HG02885 (cell line): ENCODE measurements around the gene PARN.
"Not testable (repeated sequence)": the region's sequence is repeated elsewhere in the genome, so short reads cannot be mapped to it uniquely, and the experiment has no call there.

Source experiments
- ATAC-seq: cut with Tn5 transposase; IDR thresholded peaks from one replicate; pipeline ENCODE4 v1.9.1; 2021; ENCODE audit warnings: mild to moderate bottlenecking; ENCODE audit not compliant: unreplicated experiment, poor library complexity

Gene PARN

GRCh38 chr16:14632693-14633569 is 2.9 kb upstream of the PARN start, which contains the start of gene BFAR:
Gene BFAR, plus strand, starts transcription at chr16:14632951. Its CDS starts 11,396 bp downstream, at chr16:14644347.
- peak; percentile 81 for ATAC-seq

DNA sequence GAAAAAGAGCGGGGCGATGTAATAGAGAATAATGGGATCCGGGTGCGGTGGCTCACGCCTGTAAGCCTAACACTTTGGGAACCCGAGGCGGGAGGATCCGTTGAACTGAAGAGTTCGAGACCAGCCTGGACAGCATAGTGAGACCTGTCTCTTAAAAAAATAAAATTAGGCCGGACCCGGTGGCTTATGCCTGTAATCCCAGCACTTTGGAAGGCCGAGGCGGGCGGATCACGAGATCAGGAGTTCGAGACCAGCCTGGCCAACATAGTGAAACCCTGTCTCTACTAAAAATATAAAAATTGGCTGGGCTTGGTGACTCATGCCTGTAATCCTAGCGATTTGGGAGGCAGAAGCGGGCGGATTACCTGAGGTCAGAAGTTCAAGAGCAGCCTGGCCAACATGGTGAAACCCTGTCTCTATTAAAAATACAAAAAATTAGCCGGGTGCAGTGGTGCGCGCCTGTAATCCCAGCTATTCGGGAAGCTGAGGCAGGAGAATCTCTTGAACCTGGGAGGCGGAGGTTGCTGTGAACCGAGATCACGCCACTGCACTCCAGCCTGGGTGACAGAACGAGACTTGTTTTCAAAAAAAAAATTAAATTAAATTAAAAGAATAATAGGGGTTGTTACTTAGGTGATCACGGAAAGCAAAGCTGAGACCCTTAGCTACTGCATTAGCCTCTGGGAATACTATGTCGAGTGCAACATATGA is 715 bp upstream of the PARN start:
- not testable (repeated sequence) for ATAC-seq

DNA sequence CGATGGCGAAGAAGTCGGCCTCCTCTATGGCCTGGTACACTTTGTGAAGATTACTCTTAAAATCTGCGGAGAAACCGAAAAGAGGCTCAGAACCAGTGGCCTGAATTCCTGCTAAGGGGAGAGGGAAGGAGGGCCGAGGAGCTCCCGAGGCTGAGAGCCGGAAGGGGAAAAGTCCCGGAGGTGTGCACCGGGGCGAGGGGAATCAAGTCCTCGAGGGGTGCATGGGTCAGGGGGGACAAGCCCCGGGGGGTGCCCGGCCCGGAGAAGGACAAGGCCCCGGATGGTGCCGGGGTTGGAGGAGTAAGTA is 495 bp downstream of the PARN start:
- no peak for ATAC-seq

- ATAC-seq, result no peak
Measured at GRCh38 chr16:14628806-14629611, 1.1 kb downstream of the PARN start.

DNA sequence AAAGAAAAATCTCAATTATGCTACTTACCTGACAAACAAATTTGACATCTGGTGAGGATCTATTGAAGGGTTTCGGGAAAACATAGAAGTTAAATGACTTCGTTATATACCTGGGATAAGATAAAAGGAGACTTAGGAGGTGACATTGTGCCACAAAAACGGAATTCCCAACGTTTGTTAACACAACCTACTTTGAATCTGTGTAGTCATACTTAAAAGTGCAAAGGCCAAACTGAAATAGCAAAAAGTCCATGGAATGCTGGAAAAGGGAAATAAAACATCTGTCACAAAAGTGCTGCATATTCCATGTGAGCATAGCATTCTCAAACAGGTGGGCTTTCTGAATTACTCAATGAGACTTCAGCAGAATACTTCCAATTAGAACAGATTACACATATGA is 3.0 kb downstream of the PARN start:
- ATAC-seq, result no peak

- no peak for ATAC-seq
Measured at GRCh38 chr16:14618566-14618965, 11.5 kb downstream of the PARN start.

GRCh38 chr16:14616280-14616679 is 13.8 kb downstream of the PARN start:
- ATAC-seq, result no peak

DNA sequence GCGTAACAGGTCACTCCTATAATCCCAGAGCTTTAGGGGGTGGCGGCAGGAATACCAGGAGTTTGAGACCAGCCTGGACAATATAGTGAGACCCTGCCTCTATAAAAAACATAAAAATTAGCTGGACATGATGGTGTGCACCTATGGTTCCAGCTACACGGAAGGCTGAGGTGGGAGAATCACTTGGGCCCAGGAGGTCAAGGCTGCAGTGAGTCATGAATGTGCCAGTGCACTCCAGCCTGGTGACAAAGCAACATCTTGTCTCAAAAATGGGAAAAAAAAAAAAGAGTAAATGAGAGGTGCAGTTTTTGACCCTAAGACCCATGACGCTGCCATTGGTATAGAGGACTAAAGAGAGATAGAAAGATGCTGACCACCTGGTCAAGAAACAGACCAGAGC is 16.1 kb downstream of the PARN start:
- no peak for ATAC-seq

DNA sequence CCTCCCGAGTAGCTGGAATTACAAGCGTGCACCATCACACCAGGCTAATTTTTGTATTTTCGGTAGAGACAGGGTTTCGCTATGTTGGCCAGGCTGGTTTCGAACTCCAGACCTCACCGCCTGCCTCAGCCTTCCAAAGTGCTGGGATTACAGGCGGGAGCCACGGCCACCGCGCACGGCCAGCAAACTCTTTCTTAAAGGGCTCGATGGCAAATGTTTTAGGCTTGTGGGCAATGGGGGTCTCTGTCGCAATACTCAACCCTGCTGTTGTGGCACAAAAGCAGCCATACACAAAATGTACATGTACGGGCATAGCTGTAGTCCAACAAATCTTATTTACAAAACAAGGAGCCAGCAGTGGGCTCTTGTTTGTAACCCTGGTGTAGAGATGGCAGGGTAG is 18.4 kb downstream of the PARN start:
- no peak for ATAC-seq

DNA sequence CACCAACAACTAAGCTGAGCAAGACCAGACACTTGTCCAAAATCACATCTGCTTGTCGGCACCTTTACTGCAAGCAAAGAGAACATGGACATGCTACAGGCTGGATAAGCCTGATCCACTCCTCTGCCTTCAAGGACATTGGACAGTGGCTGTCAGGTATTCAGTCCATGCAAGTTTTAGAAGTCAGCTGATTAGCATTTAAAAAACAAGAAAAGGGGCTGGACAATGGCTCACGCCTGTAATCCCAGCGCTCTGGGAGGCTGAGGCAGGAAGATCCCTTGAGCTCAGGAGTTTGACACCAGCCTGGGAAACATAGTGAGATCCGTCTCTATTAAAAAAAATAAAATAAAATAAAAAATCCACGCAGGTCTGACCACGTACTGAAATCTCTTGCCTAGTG is 20.3 kb downstream of the PARN start:
- ATAC-seq, result no peak

DNA sequence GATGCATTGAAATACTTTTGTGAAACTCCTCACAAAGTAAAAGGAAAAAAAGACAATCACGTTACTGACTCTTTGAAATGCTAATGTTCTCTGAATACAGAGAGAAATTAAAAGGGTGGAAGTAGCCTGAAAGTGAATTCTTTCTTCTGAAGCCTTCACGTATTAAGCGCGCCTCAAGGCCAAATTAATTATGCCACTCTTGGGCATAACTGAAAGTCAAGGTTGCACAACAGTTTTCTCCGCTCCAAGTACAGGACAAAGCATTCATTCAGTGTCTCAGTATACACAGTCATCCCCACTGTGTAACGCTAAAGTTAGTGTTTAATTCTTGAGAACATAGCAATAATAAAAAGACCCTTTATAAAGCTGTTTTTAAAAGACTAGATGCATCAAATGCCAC is 21.5 kb downstream of the PARN start:
- no peak for ATAC-seq

DNA sequence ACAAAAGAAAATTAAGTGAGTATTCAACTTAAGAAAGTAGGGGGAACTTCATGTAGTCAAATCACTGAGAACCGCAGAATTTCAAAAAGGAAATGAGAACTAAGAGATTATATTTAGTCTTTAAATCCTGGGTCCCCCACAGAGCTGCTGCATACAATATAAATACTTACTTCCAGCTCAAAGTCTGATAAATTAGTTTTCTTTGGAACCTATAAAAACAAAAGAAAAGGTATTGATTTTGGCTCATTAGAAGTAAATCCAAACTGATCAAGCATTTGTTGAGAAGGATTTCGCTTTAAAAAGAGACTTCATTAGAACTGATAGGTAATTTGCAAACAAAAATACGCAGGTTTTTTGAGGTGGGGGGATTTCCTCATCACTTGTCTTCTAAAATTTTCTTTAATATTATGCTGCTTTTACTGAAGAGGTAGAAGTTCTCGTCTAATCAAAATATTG is 21.9 kb downstream of the PARN start:
- no peak for ATAC-seq

GRCh38 chr16:14606102-14606501 is 24.0 kb downstream of the PARN start:
- ATAC-seq, result no peak

GRCh38 chr16:14602443-14602963 is 27.6 kb downstream of the PARN start:
- ATAC-seq, result no peak

DNA sequence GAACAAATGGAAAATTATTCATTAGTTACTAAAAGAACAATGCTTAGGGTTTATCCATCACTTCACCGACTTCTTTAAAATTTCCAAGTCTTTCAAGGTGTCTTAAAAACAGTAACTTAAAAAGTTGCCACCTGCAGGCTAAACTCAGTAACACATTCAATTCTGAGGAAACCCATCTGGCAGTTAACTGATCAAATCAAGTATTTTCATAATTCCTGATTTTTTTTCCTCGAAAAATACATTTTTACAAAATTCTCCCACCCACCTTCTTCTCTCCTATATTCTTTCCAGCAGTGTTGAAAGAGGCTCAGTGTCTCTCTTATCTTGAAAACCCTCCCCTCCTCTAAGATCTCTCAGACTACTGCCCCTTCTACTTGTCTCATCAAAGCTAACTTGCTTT is 29.9 kb downstream of the PARN start:
- no peak for ATAC-seq

- no peak for ATAC-seq
Measured at GRCh38 chr16:14586637-14587305, 43.3 kb downstream of the PARN start.

DNA sequence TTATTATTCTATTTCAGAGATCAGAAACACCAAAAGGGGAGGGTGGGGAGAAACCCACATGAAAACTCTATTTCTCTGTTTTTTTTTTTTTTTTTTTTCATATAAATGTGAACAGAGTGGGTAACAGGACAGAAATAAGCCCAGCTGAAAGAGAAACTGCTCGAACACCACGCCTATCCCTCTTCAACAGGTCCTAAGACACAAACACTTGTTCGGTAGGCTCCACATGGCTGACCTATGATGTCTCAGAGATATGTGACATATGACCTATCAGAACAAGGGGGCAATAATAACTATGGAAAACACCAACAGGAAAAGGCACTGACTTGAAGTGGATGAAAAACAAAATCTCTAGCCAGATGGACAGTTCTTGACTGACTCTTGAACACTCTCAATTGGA is 44.8 kb downstream of the PARN start:
- ATAC-seq, result no peak

GRCh38 chr16:14580926-14581325 is 49.1 kb downstream of the PARN start:
- not testable (repeated sequence) for ATAC-seq

DNA sequence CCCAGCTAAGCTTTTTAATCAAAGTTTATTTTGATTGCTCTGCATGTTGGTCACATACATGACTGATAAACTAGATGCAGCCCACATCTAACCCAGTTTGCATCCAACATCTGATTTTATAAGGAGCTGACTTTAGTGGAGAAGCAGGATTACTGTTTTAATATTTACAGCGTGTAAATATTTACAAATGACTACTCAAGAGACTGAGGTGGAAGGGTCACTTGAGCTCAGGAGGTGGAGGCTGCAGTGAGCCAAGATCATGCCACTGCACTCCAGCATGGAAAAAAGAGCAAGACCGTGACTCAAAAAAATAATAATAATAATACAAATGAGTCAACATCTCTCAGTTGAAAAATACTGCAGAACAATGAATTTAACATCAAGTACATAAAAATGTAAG is 50.8 kb downstream of the PARN start:
- no peak for ATAC-seq

GRCh38 chr16:14576532-14576931 is 53.5 kb downstream of the PARN start:
- no peak for ATAC-seq
